Measurements from ENCODE around the gene KCNQ1.

Gene KCNQ1

DNA sequence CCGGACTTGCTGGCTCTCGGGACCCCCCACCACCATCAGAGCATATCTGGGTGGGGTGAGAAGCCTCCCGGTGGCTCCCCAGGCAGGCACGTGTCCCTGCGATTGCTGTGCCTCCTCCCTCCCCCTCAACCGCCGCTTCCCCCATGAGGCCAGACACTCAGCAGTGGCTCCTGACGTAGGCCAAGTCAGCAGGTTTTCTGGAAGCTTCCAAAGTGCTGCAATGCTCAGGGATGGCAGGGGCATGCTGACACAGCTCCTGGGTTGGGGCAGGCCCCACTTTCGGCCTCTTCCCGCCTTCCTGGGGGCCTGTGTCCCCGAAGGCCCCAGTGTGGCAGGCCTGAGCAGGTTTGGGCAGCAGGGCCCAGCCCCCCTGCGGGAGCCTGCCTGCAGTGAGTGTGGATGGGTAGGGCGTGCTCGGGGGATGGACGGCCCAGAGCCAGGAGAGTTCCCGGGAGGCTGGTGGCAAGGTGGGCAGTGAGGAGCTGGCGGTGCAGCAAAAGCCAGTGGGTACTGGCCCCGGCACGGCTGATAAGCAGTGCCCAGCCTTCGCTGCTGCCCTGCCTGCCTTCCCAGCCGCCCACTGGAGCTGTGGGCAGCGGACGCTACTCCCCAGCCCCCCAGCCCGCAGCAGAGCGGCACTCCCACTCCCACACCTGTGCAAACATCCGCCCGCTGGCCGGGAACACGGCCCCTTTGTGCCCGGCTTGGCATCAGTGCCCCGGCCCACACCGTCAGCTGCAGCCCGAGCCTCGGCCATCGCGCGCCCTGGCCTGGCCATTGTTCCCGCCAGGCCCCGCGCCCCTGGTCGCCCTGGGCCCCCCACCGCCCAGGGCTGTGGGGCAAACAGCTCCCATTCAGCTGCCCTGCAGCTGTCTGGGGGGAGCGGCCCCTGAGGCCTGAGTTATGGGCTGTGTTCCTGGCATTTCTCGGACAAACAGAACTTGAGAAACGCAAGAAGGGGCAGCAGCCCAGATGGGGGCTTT is 130.0 kb downstream of the KCNQ1 start:
- Histone ChIP-seq H3K27me3 (ENCODE audit: insufficient read depth, low read length, poor library complexity, severe bottlenecking) (no peaks in the 10 kb centered on the region), H3K9me2 (replicated peaks; ENCODE audit: low read depth, low read length) (no peaks in the 10 kb centered on the region), H3K9ac (ENCODE audit: low read depth, low read length, poor library complexity, severe bottlenecking) (no peak overlapping the region), H2AFZ (ENCODE audit: low read length) (no peak overlapping the region), H3F3A (ENCODE audit: low read depth) (no peaks in the 10 kb centered on the region), H4K20me1 (ENCODE audit: insufficient read depth, low read length, poor library complexity, severe bottlenecking) (no peaks in the 10 kb centered on the region), H3K9me3 (ENCODE audit: insufficient read depth, low read depth, low read length) (no peaks in the 10 kb centered on the region), H3K36me3 (ENCODE audit: insufficient read depth, low read length) (no peaks in the 10 kb centered on the region), H3K4me1 (ENCODE audit: insufficient read depth, low read length, poor library complexity, severe bottlenecking) (no peaks in the 10 kb centered on the region), H3K79me2 (ENCODE audit: insufficient read depth, low read length) (no peaks in the 10 kb centered on the region), H3K4me2 (ENCODE audit: low read depth, low read length, poor library complexity, severe bottlenecking) (no peak overlapping the region), H3K4me3 (ENCODE audit: low read length, poor library complexity, severe bottlenecking) (no peak overlapping the region)
- TF ChIP-seq, protein P1, sequence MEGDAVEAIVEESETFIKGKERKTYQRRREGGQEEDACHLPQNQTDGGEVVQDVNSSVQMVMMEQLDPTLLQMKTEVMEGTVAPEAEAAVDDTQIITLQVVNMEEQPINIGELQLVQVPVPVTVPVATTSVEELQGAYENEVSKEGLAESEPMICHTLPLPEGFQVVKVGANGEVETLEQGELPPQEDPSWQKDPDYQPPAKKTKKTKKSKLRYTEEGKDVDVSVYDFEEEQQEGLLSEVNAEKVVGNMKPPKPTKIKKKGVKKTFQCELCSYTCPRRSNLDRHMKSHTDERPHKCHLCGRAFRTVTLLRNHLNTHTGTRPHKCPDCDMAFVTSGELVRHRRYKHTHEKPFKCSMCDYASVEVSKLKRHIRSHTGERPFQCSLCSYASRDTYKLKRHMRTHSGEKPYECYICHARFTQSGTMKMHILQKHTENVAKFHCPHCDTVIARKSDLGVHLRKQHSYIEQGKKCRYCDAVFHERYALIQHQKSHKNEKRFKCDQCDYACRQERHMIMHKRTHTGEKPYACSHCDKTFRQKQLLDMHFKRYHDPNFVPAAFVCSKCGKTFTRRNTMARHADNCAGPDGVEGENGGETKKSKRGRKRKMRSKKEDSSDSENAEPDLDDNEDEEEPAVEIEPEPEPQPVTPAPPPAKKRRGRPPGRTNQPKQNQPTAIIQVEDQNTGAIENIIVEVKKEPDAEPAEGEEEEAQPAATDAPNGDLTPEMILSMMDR (conservative IDR thresholded peaks at IDR 0.05; ENCODE audit: low read length), result no peak
- no peak for TF ChIP-seq EZH2phosphoT487 (IDR thresholded peaks at IDR 0.05; ENCODE audit: borderline replicate concordance)

DNA sequence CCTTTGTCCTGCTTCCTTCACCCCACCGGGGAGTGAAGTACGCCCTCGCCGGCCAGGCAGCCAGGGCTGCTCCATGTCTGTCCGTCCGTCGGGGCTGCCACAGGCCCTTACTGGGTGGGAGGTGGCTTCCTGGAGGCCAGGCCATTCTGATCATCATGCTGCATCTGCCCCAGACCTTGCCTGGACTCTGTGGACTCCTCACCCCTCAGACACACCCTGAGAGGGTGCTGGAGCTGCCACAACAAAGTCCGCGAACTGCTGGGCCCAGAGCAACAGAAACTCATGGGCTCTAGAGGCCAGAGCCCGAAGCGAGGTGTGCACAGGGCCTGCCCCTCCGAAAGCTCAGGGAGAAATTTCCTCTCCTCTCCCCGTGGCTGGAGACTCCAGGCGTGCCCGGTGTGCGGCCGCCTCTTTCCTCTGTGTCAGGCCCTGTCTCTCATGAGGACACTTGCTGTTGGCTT is 130.8 kb downstream of the KCNQ1 start:
- Histone ChIP-seq H3K4me3 (ENCODE audit: low read length, poor library complexity, severe bottlenecking) (no peak overlapping the region), H2AFZ (ENCODE audit: low read length) (no peak overlapping the region), H3K9me2 (replicated peaks; ENCODE audit: low read depth, low read length) (no peaks in the 10 kb centered on the region), H3K4me2 (ENCODE audit: low read depth, low read length, poor library complexity, severe bottlenecking) (no peak overlapping the region), H3K9me3 (ENCODE audit: insufficient read depth, low read depth, low read length) (no peaks in the 10 kb centered on the region), H3K36me3 (ENCODE audit: insufficient read depth, low read length) (no peaks in the 10 kb centered on the region), H3F3A (ENCODE audit: low read depth) (no peaks in the 10 kb centered on the region), H3K9ac (ENCODE audit: low read depth, low read length, poor library complexity, severe bottlenecking) (no peak overlapping the region), H3K4me1 (ENCODE audit: insufficient read depth, low read length, poor library complexity, severe bottlenecking) (no peaks in the 10 kb centered on the region), H4K20me1 (ENCODE audit: insufficient read depth, low read length, poor library complexity, severe bottlenecking) (no peaks in the 10 kb centered on the region), H3K27me3 (ENCODE audit: insufficient read depth, low read length, poor library complexity, severe bottlenecking) (no peaks in the 10 kb centered on the region), H3K79me2 (ENCODE audit: insufficient read depth, low read length) (no peaks in the 10 kb centered on the region)
- no peak for TF ChIP-seq EZH2phosphoT487 (IDR thresholded peaks at IDR 0.05; ENCODE audit: borderline replicate concordance)
- TF ChIP-seq, protein P1 (conservative IDR thresholded peaks at IDR 0.05; ENCODE audit: low read length), result no peak

DNA sequence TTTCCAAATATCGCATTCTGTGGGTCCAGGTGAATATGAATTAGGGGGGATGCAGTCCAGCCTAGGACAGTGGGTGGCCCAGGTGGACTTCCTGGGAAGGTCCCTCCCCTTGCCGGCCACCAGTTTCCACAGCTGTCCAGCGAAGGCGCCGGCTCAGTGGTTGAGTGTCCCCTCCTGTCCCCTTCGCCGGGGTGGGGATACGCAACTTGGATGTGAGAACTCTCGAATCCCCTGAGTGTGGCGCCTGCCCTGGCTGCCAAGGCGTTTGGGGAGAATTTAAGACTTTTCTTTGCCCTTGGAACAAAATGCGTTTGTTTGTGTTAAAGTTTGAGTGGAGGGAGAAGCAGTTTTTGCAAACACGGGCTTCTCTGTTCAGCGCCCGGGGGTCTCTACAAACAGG is 131.3 kb downstream of the KCNQ1 start:
- no peaks in the 10 kb centered on the region for H4K20me1 ChIP-seq (ENCODE audit: insufficient read depth, low read length, poor library complexity, severe bottlenecking)

More for the DNA sequence above, 131.3 kb downstream of the KCNQ1 start:
- H3K9me2 ChIP-seq (replicated peaks; ENCODE audit: low read depth, low read length), result no peaks in the 10 kb centered on the region
- H3K4me3 ChIP-seq (ENCODE audit: low read length, poor library complexity, severe bottlenecking), result no peak overlapping the region
- no peaks in the 10 kb centered on the region for H3K36me3 ChIP-seq (ENCODE audit: insufficient read depth, low read length)
- TF ChIP-seq EZH2phosphoT487 (IDR thresholded peaks at IDR 0.05; ENCODE audit: borderline replicate concordance), result no peak
- TF ChIP-seq, protein P1 (conservative IDR thresholded peaks at IDR 0.05; ENCODE audit: low read length), result no peak
- no peaks in the 10 kb centered on the region for H3F3A ChIP-seq (ENCODE audit: low read depth)
- no peak overlapping the region for H3K4me2 ChIP-seq (ENCODE audit: low read depth, low read length, poor library complexity, severe bottlenecking)
- H2AFZ ChIP-seq (ENCODE audit: low read length), result no peak overlapping the region
- H3K4me1 ChIP-seq (ENCODE audit: insufficient read depth, low read length, poor library complexity, severe bottlenecking), result no peaks in the 10 kb centered on the region
- H3K9me3 ChIP-seq (ENCODE audit: insufficient read depth, low read depth, low read length), result no peaks in the 10 kb centered on the region
- H3K27me3 ChIP-seq (ENCODE audit: insufficient read depth, low read length, poor library complexity, severe bottlenecking), result no peaks in the 10 kb centered on the region
- no peaks in the 10 kb centered on the region for H3K79me2 ChIP-seq (ENCODE audit: insufficient read depth, low read length)
- no peak overlapping the region for H3K9ac ChIP-seq (ENCODE audit: low read depth, low read length, poor library complexity, severe bottlenecking)

Data from Loucy (cell line).